C4-2B (cell line): ENCODE data around the gene AFAP1L1.

ENCODE experiments used
- H3K27ac ChIP-seq: fragments of 450-650 bp; 2 replicates; pipeline ENCODE4 v1.5.1; 2017
- ZFX ChIP-seq: fragments of 450-650 bp; IDR thresholded peaks from 2 replicates; pipeline ENCODE4 v1.6.1; 2017
- TF ChIP-seq, protein P1 (sequence below): fragments of 450-650 bp; conservative IDR thresholded peaks from 2 replicates; pipeline ENCODE4 v1.5.1; 2017; ENCODE audit warnings: mild to moderate bottlenecking

The AFAP1L1 gene

DNA sequence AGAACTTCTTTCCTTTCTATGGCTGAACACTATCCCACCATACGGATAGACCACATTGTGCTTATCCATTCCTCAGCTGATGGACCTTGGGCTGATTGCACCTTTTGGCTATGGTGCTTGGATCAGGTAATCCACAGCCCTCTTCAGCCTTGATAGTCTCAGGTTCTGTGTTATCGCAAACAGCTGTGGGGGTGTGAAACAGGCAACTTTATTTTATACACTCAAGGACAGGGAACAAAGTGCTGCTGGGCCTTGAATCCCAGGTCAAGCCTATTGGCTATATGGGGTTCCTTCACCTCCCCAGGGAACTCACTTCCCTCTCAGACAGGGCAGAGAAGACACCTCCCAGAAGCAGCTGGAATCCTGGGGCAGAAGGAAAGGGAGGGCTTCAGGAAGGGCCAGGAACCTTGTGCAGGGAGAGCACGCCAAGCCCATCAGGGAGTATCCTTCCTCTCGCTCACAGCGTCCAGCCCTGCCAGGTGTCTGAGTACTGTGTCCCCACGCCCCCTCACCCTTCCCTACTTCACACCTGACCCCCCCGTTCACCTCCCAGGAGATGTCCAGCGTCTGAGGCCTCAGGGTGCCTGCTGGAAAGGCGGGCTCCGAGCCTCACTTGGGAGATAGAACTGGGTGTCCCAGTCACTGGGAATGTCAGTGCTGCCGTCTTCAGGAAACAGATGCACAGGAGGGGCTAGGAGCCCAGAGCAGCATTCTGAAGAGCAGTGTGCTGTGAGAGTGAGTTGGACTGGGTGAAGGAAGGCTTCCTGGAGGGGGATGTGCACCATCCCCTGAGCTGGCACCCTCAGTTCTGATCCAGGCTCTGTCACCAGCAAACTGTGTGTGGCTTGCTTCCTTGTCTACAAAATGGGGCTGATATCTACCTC is 32.8 kb downstream of the AFAP1L1 start:
- no peak for TF ChIP-seq ZFX
- TF ChIP-seq, protein P1, sequence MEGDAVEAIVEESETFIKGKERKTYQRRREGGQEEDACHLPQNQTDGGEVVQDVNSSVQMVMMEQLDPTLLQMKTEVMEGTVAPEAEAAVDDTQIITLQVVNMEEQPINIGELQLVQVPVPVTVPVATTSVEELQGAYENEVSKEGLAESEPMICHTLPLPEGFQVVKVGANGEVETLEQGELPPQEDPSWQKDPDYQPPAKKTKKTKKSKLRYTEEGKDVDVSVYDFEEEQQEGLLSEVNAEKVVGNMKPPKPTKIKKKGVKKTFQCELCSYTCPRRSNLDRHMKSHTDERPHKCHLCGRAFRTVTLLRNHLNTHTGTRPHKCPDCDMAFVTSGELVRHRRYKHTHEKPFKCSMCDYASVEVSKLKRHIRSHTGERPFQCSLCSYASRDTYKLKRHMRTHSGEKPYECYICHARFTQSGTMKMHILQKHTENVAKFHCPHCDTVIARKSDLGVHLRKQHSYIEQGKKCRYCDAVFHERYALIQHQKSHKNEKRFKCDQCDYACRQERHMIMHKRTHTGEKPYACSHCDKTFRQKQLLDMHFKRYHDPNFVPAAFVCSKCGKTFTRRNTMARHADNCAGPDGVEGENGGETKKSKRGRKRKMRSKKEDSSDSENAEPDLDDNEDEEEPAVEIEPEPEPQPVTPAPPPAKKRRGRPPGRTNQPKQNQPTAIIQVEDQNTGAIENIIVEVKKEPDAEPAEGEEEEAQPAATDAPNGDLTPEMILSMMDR = no peak
- H3K27ac ChIP-seq = no peak overlapping the region

DNA sequence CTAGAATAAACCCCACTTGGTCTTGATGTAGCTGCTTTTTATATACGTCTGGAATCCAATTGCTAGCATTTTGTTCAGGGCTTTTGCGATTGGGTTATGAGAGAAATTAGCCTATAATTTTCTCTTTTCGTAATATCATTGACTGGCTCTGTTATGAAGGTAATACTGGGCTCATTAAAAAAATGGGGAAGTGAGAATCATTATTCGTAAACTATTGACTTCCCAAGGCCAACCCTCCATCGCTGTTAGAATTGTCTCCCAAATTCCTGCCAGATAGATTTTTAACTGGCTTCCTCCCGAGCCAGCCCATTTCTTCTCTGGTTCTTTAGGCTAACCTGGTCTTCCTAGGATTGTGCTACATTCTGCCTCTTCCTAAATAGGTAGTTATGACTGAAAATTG is 37.7 kb downstream of the AFAP1L1 start:
- TF ChIP-seq, protein P1 = no peak
- TF ChIP-seq ZFX = no peak

DNA sequence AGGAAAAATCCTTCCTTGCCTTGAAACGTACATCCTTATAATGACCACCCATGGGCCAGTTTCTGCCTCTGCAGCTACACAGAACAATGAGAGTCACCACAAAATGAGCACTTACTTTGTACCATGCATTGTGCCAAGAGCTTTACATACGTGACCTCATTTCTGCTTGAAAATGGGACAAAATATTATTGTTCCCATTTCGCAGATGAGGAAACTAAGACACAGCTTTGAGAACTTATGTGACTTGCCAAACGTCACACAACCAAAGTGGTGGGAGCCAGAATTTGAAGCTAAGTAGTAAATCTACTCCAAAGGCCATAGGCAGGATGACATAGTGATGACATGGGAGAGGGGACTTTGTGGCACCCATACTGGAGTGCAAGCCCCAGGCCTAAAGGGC is 38.8 kb downstream of the AFAP1L1 start:
- TF ChIP-seq ZFX = no peak
- TF ChIP-seq, protein P1 = no peak
- no peak overlapping the region for H3K27ac ChIP-seq

More for the DNA sequence above, 37.7 kb downstream of the AFAP1L1 start:
- H3K27ac ChIP-seq = no peak overlapping the region

- H3K27ac ChIP-seq = no peak overlapping the region
- TF ChIP-seq, protein P1 = no peak
- TF ChIP-seq ZFX = no peak
Measured at GRCh38 chr5:149310947-149311658, 39.4 kb downstream of the AFAP1L1 start.

GRCh38 chr5:149313151-149313841 is 41.6 kb downstream of the AFAP1L1 start:
- H3K27ac ChIP-seq = no peak overlapping the region
- TF ChIP-seq, protein P1 = no peak
- no peak for TF ChIP-seq ZFX

- no peak for TF ChIP-seq ZFX
- TF ChIP-seq, protein P1 = no peak
- H3K27ac ChIP-seq = no peak overlapping the region
Measured at GRCh38 chr5:149314571-149315111, 43.0 kb downstream of the AFAP1L1 start.

DNA sequence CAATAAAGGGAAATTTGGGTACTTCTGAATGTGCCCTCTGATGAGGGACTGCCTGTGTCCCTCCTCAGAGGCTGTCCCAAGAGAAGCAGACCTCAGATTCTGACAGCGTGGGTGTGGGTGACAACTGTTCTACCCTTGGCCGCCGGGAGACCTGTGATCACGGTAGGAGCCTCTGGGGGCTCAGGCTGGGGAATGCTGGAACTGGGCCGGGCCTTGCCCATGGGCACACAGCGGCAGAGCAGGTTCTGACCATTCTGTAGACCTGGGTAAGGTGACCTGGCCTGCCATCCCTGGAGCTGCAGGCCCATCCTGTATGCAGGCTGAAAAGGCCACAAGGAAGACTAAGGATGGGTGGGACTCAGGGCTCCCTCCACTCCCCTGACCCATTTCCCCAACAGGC is 44.1 kb downstream of the AFAP1L1 start:
- no peak overlapping the region for H3K27ac ChIP-seq
- TF ChIP-seq ZFX = no peak
- TF ChIP-seq, protein P1 = no peak
